ENCODE data around the gene APPBP2.
"Not testable (repeated sequence)": the region's sequence is repeated elsewhere in the genome, so short reads cannot be mapped to it uniquely, and the experiment has no call there.

Gene APPBP2

DNA sequence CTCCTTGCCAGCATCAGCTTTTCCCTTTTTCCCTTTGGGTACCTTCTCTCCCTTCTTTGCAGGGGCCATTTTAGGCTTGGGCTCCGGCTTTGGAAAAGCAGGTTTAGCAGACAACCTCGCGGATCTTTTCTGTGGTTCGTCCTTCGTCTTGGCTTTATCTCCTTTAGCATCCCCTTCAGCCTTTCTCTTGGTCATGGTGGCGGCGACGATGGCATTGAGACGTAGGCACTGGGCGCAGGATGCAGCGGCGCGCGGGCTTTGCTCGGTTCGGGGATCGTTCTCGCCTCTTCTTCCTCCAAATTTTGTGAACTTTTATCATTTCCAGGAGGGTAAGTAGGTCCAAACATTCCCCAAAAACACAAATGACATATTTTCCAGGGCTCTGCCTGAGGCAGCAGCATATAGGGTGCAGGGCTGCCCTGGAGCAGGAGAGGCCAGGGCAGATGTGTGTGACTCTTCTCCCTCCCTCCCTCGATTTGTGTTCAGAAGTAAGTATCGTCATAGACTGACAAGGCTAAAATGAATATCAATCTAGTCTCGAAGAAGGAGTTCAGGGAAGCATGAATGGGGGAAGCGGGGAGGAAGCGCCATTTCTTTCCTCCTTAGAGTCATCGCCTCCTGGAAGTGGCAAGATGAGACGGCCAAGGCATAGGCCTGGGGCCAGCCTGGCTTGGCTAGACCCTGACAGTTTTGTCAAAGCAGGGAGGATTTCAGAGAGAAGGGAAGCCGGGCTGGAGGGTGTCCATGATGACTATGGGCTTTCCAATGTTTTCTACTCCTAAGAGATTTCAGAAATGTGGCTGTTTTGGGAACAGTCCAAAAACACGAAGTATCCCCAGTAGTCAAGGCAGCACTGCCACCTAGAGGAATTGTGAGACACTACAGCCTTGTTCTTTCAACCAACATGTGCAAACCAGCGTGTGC, 90.5 kb downstream of the APPBP2 start:
- peak; percentile 18 for DNase-seq (ENCODE audit: low read depth)

DNA sequence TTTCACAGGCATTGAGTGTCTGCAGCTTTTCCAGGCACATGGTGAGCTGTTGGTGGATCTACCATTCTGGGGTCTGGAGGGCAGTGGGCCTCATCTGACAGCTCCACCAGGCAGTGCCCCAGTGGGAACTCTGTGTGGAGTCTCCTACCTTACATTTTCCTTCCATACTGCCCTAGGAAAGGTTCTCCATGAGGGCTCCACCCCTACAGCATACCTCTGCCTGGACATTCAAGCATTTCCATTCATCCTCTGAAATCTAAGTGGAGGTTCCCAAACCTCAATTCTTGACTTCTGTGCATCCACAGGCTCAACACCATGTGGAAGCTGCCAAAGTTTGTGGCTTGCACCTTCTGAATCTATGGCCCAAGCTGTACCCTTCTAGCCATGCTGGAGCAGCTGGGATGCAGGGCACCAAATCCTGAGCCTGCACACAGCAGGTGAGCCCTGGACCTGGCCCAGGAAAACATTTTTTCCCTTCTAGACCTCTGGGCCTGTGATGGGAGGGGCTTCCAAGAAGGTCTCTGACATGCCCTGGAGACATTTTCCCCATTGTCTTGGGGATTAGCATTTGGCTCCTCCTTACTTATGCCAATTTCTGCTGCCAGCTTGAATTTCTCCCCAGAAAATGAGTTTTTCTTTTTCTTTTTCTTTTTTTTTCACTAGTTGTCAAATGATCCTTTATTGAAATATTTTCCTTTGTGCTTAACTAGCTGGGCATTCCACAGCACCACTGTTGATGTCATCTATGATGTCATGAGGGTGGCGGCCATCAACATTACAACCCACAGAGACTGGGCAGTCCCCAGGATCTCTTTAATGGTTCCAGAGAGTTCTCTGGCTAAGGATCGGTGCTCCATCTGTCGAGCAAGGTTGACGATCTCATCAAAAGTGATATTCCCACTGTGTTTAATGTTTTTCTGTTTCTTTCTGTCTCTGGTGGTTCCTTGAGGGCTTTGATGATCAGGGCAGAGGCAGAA, 92.7 kb downstream of the APPBP2 start:
- not testable (repeated sequence) for DNase-seq (ENCODE audit: low read depth)

DNA sequence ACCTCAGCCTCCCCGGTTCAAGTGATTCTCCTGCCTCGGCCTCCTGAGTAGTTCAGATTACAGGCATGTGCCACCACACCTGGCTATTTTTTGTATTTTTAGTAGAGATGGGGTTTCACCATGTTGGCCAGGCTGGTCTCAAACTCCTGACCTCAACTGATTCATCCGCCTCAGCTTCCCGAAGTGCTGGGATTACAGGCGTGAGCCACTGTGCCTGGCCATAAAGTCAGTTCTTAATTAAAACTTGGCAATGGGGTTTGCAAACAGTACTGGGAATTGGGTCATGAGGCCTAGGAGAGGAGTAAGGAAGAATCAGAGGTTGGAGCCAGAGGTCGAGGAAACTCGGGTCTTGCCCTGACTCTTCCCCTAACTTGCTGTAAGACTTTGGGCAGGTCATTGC, 95.5 kb downstream of the APPBP2 start:
- DNase-seq (ENCODE audit: low read depth) = not testable (repeated sequence)

DNA sequence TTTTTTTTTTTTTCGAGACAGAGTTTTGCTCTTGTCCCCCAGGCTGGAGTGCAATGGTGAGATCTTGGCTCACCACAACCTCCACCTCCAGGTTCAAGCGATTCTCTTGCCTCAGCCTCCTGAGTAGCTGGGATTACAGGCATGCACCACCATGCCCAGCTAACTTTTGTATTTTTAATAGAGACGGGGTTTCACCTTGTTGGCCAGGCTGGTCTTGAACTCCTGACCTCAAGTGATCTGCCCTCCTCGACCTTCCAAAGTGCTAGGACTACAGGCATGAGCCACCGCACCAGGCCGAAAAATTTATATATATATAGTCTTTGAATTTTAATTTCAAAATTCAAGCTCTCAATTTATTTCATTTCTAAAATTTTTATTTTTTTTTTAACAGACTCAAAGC, 97.6 kb downstream of the APPBP2 start:
- DNase-seq (ENCODE audit: low read depth) = not testable (repeated sequence)

DNA sequence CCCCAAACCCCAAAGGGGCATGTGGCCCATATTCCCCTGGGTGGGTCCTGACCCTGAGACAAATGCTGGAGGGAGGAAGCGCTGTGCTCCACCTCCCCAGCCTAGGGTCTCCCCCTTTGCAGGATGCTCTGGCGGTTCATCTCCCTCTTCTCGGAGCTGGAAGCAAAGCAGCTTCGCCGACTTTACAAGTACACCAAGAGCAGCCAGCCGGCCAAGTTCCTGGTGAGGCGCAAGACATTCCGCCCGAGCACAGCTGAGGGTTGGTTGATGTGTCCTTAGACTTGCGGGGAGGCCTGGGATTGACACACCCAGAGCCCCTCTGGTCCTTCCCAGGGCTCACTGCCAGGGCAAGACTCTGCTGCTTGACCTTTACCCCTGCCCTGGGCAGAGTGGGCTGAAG, 99.4 kb downstream of the APPBP2 start:
- no peak for DNase-seq (ENCODE audit: low read depth)

DNA sequence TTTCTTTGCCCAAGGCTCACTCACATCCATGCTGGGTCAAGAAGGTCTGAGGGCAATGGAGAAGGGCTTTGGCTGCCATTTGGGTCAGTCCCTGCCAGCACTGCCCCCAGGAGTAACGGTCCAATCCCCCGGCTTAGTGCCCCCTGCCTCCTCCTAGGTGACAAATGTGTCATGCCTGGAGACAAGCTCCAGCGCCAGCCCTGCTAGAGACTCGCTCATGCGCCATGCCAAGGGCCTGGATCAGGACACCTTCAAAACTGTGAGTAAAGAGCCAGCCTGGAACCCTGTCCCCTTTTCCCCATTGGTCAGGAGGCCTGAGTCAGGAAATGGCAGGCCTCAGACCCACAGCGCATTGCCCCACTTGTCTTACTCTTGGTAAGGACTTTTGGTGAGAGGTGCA, 100.4 kb downstream of the APPBP2 start:
- no peak for DNase-seq (ENCODE audit: low read depth)

DNA sequence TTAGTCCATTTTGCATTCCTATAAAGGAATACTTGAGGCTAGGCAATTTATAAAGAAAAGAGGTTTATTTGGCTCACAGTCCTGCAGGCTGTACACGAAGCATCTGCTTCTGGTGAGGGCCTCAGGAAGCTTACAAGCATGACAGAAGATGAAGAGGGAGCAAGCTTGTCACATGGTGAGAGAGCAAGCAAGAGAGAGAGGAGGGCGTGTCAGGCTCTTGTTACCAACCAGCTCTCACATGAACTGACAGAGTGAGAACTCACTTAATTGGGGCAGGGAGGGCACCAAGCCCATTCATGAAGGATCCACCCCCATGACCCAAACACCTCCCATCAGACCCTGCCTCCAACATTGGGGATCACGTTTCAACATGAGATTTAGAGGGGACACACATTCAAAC, 102.2 kb downstream of the APPBP2 start:
- DNase-seq (ENCODE audit: low read depth) = no peak

DNA sequence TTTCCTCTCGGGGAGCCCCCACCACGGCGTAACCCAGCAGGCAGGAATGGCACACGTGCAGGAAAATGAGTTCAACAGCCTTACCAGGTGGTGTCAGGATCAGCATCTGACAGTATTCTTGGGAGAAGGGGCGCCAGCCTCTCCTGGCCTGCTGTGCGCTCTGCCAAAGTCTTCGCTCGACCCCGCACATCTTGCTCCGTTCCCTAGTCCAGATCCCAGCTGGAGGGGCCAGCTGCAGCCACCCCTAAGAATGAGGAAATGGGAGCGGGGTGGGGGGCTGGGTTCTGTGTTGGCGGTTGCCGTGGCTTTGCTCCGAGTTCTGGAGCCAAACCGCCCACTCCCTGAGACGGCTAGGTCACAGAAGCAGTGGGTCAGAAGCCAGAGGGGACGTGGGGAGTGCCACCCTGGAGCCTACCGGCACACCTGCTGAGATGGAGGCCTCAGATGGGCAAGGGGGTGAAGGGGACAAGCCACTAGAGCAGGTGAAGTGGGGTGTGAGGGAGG, 103.8 kb downstream of the APPBP2 start, which contains the start of gene CHCT1:
TSS of gene CHCT1 (plus strand) at position 328 of the 504 bp plus-strand sequence. CDS start at position 432, 104 bp downstream.
- DNase-seq (ENCODE audit: low read depth) = no peak

DNA sequence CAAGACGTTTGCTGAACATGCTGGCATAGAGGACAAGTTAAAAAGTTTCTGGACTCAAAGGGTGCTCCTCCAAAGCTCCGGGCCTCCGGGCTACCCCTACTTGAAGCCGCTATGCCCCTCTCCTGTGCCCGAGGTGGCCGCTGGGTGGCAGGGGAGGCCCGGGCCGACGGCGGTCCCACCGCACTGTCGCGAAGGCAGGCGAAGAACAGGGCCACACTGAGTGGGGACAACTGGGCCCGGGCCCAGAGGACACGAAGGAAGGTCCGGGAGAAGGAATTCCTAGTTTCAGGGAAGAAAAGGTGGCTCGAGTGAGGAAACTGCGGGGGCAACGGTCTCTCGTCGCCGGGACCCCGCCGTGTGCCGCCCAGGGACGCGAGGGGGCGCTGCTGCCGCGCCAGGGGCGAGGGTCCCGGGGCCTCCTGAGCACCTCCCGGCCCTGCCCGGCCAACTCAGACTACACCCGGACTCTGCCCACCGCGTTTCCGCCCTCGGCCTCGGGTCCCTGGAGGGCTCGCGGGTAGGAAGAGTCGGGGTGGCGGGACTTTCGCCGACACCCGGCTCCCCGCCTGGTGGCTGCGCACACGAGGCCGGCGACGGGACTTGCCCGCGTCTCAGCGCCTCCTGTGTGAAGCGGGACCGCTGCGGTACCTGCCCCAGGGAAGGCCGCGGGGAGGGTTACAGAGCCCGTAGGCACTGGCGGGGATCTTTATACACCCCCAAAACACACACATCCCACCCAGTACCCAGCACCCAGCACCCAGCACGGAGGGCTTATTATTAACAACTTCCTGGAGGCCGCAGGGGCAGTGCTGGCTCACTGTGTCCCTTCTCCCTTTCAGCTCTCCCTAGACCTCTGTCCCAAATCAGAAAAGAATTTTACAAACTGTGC, 104.5 kb downstream of the APPBP2 start:
- peak; percentile 38 for DNase-seq (ENCODE audit: low read depth)

DNA sequence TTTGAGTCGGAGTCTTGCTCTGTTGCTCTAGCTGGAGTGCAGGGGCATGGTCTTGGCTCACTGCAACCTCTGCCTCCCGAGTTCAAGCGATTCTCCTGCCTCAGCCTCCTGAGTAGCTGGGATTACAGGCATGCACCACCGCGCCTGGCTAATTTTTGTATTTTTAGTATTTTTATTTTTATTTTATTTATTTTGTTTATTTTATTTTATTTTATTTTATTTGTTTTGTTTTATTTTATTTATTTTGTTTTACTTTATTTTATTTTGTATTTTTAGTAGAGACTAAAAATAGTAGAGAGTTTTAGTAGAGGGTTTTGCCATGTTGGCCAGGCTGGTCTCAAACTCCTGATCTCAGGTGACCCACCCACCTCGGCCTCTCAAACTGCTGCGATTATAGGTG, 106.2 kb downstream of the APPBP2 start:
- DNase-seq (ENCODE audit: low read depth) = not testable (repeated sequence)

DNA sequence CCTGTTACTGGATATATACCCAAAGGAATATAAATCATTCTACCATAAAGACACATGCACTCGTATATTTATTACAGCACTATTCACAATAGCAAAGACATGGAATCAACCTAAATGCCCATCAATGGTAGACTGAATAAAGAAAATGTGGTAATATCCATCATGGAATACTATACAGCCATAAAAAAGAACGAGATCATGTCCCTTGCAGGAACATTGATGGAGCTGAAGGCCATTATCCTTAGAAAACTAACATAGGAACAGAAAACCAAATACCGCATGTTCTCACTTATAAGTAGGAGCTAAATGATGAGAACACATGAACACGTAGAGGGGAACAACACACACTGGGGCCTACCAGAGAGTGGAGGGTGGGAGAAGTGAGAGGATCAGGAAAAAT, 107.0 kb downstream of the APPBP2 start:
- DNase-seq (ENCODE audit: low read depth) = not testable (repeated sequence)

DNA sequence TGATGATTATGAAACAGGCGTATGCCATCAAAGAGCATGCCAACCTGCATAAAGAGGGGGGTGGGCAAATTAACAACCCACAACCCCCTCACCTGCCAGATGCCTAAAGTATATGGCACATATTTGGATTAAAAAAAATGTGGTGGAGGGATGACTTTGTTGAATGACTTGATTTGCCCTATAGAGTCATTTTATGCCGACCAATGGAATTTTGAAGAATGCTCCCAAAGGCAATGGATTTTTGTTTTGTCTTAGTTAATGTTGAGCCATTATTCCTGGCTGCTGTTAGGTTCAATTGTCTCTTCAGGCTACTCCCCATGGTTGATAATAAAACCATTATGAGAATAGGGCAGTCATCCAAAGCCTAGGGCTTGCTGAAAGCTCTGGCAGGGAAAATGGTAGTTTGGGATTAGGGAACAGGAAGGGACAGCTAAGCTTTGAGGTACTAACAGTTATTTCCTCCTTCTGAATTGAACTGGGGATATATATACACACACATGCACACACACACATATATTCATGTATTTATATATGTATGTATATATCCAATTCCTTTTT, 109.6 kb downstream of the APPBP2 start:
- DNase-seq (ENCODE audit: low read depth) = no peak

DNA sequence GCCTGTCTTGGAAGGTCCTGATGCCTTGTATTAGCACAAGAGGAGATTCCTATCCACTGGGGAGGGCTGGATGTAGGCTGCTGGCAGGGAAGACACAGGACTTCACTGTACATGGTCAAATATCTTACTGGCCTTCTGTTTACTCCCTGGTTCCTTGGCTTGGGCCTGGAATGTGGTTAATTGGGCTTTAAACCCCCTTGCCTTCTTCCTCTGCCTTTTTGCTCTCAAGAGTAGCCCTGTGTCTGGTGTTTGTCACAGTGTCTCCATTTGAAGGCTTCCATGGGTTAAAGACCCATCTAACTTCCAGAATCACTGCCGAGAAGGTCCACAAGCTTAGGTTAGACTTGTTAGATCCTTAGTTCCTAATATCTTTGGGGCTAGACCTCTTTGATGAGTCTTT, 110.9 kb downstream of the APPBP2 start:
- no peak for DNase-seq (ENCODE audit: low read depth)

DNA sequence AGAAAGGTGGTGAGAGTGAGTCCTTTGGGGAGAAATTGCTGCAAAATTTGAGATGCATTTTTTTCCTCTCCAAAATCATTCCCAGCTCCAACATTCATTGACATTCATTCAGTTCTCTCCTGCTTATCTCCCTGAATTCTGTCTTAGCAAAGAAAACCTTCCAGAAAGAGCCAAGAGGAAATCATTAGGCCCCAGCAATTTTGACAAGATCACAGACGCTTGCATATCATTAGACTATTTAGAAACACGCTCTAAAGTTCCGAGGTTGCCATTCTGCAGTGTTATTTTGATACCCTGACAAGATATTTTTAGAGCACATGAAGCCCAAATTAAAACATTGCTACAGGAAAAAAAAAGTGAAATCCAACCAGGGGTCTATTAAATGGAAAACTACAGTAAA, 113.3 kb downstream of the APPBP2 start:
- no peak for DNase-seq (ENCODE audit: low read depth)

DNA sequence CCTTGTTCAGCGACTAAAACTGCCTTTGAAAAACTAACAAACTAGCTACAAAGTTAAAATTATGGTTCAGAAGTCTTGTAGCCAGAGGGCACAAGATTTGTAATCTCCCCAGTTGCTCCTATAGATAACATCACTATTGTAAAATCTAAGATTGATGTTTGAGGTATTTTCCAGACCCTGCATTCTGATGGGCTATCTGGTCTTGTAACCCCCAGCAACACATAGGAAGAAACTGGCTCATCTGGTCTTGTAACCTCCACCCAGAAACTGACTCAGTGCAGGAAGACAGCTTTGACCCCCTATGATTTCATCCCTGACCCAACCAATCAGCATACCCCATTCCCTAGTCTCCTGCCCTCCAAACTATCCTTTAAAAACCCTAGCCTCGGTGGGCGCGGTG, 116.0 kb downstream of the APPBP2 start:
- DNase-seq (ENCODE audit: low read depth) = no peak

DNA sequence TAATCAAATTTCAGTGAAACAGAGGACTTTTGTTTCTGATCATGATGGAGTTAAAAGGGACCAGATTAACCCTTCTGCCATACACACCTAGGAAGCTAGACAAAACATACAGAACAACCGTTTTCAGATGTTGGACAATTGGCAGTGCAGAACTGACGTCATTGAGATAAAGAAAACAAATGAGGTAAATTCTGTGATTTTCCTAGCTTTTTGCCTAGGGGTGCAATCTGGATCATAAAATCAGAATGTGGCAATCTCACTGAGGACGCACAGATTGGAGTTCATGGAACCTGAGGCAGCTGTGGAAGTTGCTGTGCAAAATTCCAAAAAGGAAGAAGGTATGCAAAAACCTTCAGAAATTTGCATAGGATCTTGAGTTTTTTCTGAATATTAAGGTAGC, 119.2 kb downstream of the APPBP2 start:
- DNase-seq (ENCODE audit: low read depth) = no peak

DNA sequence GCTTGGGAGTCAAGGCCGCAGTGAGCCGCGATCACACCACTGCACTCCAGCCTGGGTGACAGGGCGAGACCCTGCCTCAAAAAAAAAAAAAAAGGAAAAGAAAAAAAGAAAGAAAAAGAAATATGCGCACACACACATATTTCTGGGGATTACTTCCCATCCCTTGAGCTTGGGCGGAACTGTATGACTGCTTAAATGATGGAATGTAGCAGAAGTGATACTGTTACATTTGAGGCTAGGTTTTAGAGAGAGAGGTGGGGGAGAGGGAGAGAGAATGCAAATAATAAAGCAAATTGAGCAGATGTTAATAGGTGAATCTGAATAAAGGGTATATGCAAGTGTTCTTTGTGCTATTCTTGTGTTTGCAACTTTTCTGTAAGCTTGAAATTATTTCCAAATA, 122.1 kb downstream of the APPBP2 start:
- DNase-seq (ENCODE audit: low read depth) = no peak

DNA sequence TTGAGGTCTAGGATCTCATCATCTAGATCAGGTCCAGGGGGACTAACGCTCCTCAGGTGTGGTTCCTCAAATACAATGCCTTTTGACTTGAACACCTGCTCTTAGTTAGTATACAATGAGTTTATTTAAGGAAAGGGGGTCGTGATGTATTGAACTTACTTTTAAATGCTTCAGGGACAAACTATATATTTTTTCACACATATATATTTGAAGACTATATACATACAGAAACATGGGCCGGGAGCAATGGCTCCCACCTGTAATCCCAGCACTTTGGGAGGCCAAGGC, 122.6 kb downstream of the APPBP2 start:
- DNase-seq (ENCODE audit: low read depth) = no peak

DNA sequence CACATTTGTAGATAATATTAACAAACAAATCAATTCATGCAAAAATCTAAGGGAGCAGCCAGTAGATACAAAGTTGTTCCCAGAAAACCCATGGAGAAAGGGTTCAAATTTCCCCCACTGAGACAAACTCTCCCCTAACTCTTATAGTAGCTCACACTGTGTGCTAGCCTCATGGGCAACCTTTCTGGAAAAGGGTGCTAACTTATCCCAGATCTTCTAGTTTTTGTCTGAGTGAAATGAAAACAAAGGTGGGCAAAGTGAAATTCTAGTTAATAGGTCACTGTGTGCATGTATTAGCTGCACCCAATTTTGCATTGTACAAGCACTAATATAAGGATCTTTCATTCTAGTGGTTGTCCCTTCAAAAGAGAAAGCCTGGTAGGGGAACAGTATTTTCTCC, 124.2 kb downstream of the APPBP2 start:
- no peak for DNase-seq (ENCODE audit: low read depth)

DNA sequence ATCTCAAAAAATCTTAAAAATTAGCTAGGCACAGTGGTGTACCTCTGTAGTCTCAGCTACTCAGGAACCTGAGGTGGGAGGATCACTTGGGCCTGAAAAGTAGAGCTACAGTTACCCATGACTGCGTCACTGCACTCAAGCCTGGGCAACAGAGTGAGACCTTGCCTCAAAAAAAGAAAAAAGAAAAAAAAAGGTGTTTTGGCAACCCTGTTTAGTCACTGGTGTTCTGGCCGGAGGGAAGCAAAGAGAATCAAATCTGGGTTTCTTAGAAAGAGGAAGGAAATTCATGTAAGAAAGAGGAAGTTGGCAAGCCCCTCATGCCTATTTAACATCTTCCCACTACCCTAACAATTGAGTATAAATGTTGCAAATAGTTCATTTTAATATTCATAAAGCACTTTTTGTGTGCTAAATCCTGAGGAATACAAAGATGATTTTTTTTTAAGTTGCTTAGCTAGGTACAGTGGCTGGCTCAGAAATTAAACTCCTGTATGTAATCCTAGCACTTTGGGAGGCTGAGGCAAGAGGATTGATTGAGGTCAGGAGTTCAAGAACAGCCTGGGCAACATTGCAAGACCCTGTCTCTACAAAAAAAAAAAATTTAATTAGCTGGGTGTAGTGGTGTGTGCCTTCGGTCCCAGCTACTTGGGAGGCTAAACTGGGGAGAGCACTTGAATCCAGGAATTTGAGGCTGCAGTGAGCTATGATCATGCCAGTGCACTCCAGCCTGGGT, 127.6 kb downstream of the APPBP2 start:
- no peak for DNase-seq (ENCODE audit: low read depth)

DNA sequence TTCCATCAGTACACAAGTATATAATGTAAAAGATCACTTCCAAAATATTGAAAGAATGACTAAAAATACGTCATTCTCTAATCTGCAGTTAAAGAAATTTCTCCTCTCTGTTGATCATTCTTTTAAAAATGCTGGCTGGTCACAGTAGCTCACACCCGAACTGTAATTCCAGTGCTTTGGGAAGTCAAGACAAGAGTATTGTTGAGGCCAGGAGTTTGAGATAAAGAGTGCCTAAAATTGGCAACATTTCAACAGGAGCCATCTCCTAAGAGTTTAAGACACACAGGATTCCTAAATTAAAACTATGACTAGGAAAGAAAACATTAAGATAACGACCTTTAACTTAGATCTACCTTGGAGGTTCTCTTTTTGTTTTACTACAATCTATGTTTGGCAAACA, 129.6 kb downstream of the APPBP2 start:
- DNase-seq (ENCODE audit: low read depth) = no peak

Data from T-helper 22 cell (primary cell).